ENCODE results near the gene IL11. TPM values are rescaled to one million over a fixed set of nuclear protein-coding genes. Genes with fewer than 3 reads are reported as not detected.

Gene IL11
- total and polyA plus RNA-seq, 2 of the 13 experiments (the other 11 are each of a cell fraction or from before 2014, with no cell fraction given): 2.5 to 2.9 TPM

- peak; percentile 49; the same call in 1 of the 3 replicates for TF ChIP-seq MXI1 (IDR thresholded peaks at IDR 0.05; ENCODE audit: borderline replicate concordance, low read depth, low read length)
- TF ChIP-seq ZNF280D (CRISPR knock-in tag; IDR thresholded peaks at IDR 0.05): peak; percentile 48; the same call in 1 of the 2 replicates
- peak in 1 of 2 experiments; percentile 70; a peak in 2 of 4 replicates for TF ChIP-seq EP300 (IDR thresholded peaks at IDR 0.05; ENCODE audit: low read depth in 2 of 2, low read length in 2 of 2)
- peak; percentile 45; the same call in 1 of the 2 replicates for TF ChIP-seq EP300 (CRISPR knock-in tag; IDR thresholded peaks at IDR 0.05; ENCODE audit: borderline replicate concordance)
- 0 out of 2 replicates have a peak, but pooled peaks have one; percentile 17 for TF ChIP-seq SALL2 (CRISPR knock-in tag; IDR thresholded peaks at IDR 0.05)
- TF ChIP-seq ZSCAN22 (CRISPR knock-in tag; IDR thresholded peaks at IDR 0.05): no peak
- TF ChIP-seq ZNF737 (CRISPR knock-in tag; IDR thresholded peaks at IDR 0.05; ENCODE audit: borderline replicate concordance): no peak
- TF ChIP-seq NFE2L1 (CRISPR knock-in tag; IDR thresholded peaks at IDR 0.05; ENCODE audit: borderline replicate concordance): no peak
- peak; percentile 17; the same call in 1 of the 2 replicates for TF ChIP-seq GATAD1 (CRISPR knock-in tag; IDR thresholded peaks at IDR 0.05)
- no peak for TF ChIP-seq ZBTB14 (CRISPR knock-in tag; IDR thresholded peaks at IDR 0.05)
- TF ChIP-seq TBL1XR1 (IDR thresholded peaks at IDR 0.05; ENCODE audit: borderline replicate concordance, low read length, partially characterized antibody): peak; percentile 60
- peak; percentile 40; the same call in 1 of the 2 replicates for TF ChIP-seq NR2C2 (CRISPR knock-in tag; IDR thresholded peaks at IDR 0.05; ENCODE audit: borderline replicate concordance)
- TF ChIP-seq ZNF382 (CRISPR knock-in tag; IDR thresholded peaks at IDR 0.05; ENCODE audit: borderline replicate concordance): no peak
- TF ChIP-seq ZNF205 (CRISPR knock-in tag; IDR thresholded peaks at IDR 0.05): peak; percentile 39; the same call in 1 of the 2 replicates
- peak; percentile 63; the same call in 1 of the 2 replicates for TF ChIP-seq KDM6A (CRISPR knock-in tag; IDR thresholded peaks at IDR 0.05; ENCODE audit: low read depth)
- TF ChIP-seq ZNF362 (CRISPR knock-in tag; IDR thresholded peaks at IDR 0.05; ENCODE audit: borderline replicate concordance): no peak
- TF ChIP-seq MED1 (CRISPR knock-in tag; IDR thresholded peaks at IDR 0.05): peak; percentile 70; the same call in 1 of the 2 replicates
Measured at GRCh38 chr19:55333870-55334269, 36.4 kb downstream of the IL11 start (continued).
